GM13977 (cell line): ENCODE measurements around the gene KCNIP3.
A peak's percentile ranks its signal among the peaks of the same experiment; 100 is the strongest.

ENCODE experiments used
- DNase-seq: peaks from one replicate; pipeline ENCODE4 v3.0.0; 2012; ENCODE audit warnings: low spot score
- CTCF ChIP-seq: IDR thresholded peaks from 2 replicates; pipeline ENCODE4 v1.5.1; 2012; ENCODE audit warnings: mild to moderate bottlenecking, control low read depth; ENCODE audit not compliant: insufficient read depth; ENCODE audit errors: extremely low read depth, missing control alignments
- in situ Hi-C: fragments of 300-500 bp; cut with MboI; formaldehyde crosslinking; loops from one replicate; pipeline ENCODE4 v1.12.0; 2022; ENCODE audit warnings: low sequenced_read_pairs, low pct_unique_long_range_greater_than_20kb, mixed read lengths, inconsistent platforms; ENCODE audit not compliant: unreplicated experiment

Gene KCNIP3

DNA sequence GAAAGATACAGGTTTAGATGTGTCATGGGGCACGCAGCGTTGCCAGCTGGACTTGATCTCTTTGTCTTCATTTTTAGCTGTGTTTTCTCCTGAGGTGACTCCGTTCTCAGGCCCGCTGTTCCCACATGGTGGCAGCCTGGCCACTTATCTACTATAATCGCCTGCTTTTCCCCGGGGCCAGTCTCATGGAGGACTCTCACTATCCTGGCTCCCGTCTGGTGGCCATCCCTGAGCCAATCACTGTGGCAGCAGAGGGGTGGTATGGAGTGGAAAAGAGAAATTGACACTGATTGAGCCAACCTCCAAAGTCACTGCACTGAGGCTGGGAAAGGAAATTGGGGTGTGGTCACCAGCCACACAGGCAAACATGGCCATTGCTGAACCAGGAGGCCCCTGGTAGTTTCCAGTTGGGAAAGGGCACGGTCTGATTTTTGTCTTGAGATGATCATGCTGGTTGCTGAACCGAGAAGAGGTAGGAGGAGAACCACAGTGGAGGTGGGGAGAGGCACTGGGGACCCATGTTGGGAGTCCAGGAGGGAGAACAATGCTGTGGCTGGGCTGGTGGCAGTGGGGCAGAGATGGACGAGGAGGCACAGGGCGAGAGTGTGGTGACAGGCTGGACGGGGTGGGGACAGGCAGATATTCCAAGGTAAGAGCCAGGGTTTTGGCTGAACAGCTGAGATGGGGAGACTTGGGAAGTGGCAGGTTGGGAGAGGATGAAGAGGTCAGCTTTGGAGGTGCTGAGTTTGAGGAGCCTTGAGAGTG lies 45.6 kb downstream of the KCNIP3 start:
- TF ChIP-seq CTCF, result no peak

DNA sequence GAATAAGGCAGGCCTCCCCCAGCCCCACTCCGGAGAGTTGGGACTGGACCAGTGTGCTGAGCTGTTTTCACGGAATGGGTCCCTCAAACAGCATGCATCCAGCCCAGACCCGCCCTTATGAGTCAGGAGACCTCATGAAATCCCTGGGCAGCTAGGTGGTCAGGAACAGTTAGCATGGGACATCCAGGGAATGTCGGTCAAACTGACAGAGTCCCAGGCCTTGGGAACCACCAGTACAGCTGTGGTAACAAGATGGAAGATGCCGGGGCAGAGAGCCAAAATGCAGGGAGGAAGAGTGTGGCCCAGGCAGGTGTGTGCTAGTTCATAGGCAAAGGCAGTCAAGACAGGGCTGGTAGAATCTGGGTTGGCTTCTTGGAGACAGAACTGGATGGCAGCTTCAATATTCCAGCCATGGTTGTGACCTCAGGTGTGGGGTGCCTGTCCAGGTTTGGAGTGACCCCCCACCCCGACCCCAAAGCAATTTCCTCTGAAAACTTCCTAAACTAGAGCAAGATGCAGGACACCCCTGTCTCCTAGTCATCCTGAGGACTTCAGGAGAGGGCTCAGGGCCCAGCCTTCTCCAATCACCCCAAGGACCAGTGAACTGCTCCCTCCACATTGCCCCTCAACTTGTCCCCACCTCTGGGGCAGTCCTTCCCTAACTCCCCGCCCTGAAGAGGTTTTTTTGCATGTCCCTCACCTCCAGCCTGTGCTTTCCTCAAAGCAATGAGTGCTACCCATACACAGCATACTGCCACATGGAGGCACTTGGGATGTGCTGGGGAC lies 46.5 kb downstream of the KCNIP3 start:
- no peak for TF ChIP-seq CTCF
- no peak for DNase-seq
- in situ Hi-C loops, result no loop called here

More for the DNA sequence above, 45.6 kb downstream of the KCNIP3 start:
- in situ Hi-C loops, result no loop called here
- DNase-seq, result no peak

DNA sequence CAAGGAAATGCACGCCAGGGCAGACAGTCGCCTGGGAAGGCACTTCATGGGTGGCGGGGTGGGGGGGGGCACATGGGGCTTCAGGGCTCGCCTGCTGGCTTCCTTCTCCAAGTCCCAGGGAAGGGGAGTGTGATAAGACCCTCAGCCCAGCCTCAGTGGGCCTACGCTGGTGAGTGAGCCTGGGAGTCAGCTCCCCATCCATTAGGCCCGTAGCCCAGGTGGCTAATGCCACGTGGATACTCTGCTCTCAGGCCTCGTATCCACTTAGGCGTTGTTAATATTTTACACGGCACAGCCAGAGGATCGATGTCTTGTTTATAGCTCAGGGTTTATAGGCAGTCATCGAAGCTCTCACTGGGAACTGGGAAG lies 47.1 kb downstream of the KCNIP3 start:
- TF ChIP-seq CTCF, result no peak
- no peak for DNase-seq
- in situ Hi-C loops, result no loop called here

- in situ Hi-C loops, result no loop called here
- no peak for TF ChIP-seq CTCF
- DNase-seq, result no peak
Observed at GRCh38 chr2:95344656-95345055, 47.5 kb downstream of the KCNIP3 start.

DNA sequence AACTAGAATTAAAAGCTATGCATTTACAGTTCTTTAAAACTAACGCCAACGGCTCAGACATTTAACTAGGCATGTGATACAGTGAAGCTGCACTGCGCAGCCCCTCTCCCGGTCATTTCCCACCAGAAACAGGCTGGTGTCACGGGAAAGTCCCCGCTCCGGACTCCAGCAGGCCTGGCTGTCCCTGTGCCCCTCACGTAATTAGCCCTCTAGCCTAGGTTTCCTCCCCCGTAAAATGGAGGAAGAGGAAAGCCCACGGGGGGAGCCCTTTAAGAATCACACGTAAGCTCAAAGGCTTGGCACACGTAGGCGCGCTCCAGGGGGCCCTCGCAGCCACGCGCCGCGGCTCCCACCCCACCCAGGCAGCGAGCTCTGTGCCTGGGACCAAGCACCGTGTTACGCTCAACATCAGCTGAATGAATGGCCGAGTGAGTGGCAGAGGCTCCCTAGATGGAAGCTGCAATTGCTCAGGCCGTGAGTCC lies 48.0 kb downstream of the KCNIP3 start:
- in situ Hi-C loops, result no loop called here
- TF ChIP-seq CTCF, result no peak

DNA sequence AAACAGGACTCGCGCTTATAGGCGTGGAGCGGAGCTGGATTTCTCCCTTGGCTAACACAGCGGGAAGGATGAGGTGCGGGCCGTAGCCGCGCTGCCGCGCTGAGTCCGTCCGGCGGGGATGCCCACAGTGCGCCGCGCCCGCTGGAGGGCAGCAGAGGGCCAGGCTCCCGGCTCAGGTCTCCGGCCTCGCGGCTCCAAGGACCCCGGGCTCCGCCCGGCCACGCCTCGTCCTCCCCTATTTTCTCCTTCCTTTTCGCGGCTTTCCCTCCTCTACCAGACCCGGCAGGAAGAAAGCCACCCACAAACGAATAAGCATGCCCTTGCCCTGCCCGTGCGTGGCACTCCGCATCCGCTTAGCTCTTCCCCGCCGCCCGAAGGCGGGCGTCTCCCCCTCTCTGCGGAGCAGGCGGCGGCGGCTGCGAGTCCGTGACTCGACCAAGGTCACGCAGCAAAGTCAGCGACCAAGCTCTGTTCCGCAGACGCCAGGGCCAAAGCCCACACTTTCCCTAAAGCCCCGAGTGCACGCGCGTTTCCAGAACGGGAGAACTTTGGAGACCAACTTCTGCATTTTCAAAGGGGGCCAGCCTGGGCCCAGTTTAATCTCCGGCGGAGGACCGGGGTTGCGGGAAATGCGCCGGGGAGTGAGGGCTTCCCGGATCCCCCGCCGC lies 48.5 kb downstream of the KCNIP3 start:
- peak; percentile 93 for TF ChIP-seq CTCF
- DNase-seq, result peak; percentile 91
- in situ Hi-C loops, result no loop called here

More for the DNA sequence above, 48.0 kb downstream of the KCNIP3 start:
- DNase-seq, result no peak
